HepG2 (cell line): ENCODE measurements around the gene GSPT1. TPM values are rescaled to one million over a fixed set of nuclear protein-coding genes. Genes with fewer than 3 reads are reported as not detected.

ENCODE experiments used
- ATAC-seq: fragments of 200-7000 bp; cut with Tn5 transposase; 3 replicates; pipeline ENCODE4 v1.9.1; 2020; ENCODE audit warnings: mild to moderate bottlenecking, moderate library complexity
- BruUV-seq: library from RNA; stranded (reverse); fragments of 400-500 nt; replicated peaks from 2 replicates; lab custom pipeline; 2021; lab: Mats Ljungman, UMichigan
- CTCF ChIA-PET: fragments of 300-600 bp; formaldehyde crosslinking; extraction: SDS; loops from one replicate; lab custom pipeline; 2021; ENCODE audit warnings: low total read pairs, inconsistent platforms, low intra/inter-chr PET ratio; lab: Yijun Ruan, JAX
- POLR2A ChIA-PET: fragments of 350-600 bp; sonication (Branson Sonifier 250); formaldehyde crosslinking; loops from one replicate; lab custom pipeline; 2020; ENCODE audit warnings: antibody characterized with exemption, inconsistent platforms; lab: Yijun Ruan, JAX
- DNase-seq: peaks from one replicate; pipeline ENCODE4 v3.0.0-alpha.2; 2015; ENCODE audit warnings: low spot score
- FAIRE-seq: peaks from 3 replicates; lab custom pipeline; 2011; peaks lifted over from hg19 to GRCh38; lab: Jason Lieb, UNC
- H2AFZ ChIP-seq: one replicate; pipeline ENCODE4 v1.6.1; 2011; ENCODE audit warnings: low read length, inconsistent platforms
- H3K27ac ChIP-seq: fragments of 300-600 bp; 3 replicates; pipeline ENCODE4 v1.8.0; 2011; ENCODE audit warnings: mixed run types, mild to moderate bottlenecking, mixed read lengths, low read length, inconsistent platforms; ENCODE audit not compliant: insufficient read depth; ENCODE audit errors: extremely low read length
- H3K27me3 ChIP-seq, 2 experiments: fragments of 200-600 bp in 1 of 2; 2 replicates in 1 of 2; 3 replicates in 1 of 2; pipeline versions ENCODE4 v1.6.0 to v1.8.0; 2011; ENCODE audit warnings: low read length in 2 of 2, mild to moderate bottlenecking in 2 of 2, moderate library complexity in 2 of 2, inconsistent platforms in 1 of 2; ENCODE audit not compliant: insufficient read depth in 2 of 2, control insufficient read depth in 1 of 2
- H3K36me3 ChIP-seq, 2 experiments: fragments of 200-600 bp in 1 of 2; replicated peaks in 1 of 2; 2 replicates in 1 of 2; 3 replicates in 1 of 2; pipeline versions ENCODE4 v1.5.1 to v1.8.0; 2011; ENCODE audit warnings: low read length in 2 of 2, inconsistent platforms in 1 of 2; ENCODE audit not compliant: insufficient read depth in 2 of 2, control insufficient read depth in 1 of 2
- H3K4me1 ChIP-seq: 2 replicates; pipeline ENCODE4 v1.5.1; 2012; ENCODE audit warnings: low read length, inconsistent platforms; ENCODE audit not compliant: insufficient read depth
- H3K4me2 ChIP-seq: 2 replicates; pipeline ENCODE4 v1.6.0; 2011; ENCODE audit warnings: low read depth, low read length, inconsistent platforms
- H3K4me3 ChIP-seq, 3 experiments: fragments of 200-600 bp in 1 of 3; sonication (generic), shearing (Covaris generic) in 1 of 3; replicated peaks in 1 of 3; 2 replicates each; pipeline ENCODE4 v1.5.1; 2011 to 2016; ENCODE audit warnings: low read length in 3 of 3, inconsistent platforms in 2 of 3, low read depth in 2 of 3, mild to moderate bottlenecking in 2 of 3, control low read depth in 1 of 3, mixed read lengths in 1 of 3; ENCODE audit not compliant: insufficient read depth in 1 of 3
- H3K79me2 ChIP-seq: one replicate; pipeline ENCODE4 v1.6.1; 2011; ENCODE audit warnings: low read length, inconsistent platforms; ENCODE audit not compliant: insufficient read depth
- H3K9ac ChIP-seq: 2 replicates; pipeline ENCODE4 v1.6.0; 2011; ENCODE audit warnings: mild to moderate bottlenecking, low read depth, low read length, inconsistent platforms; ENCODE audit not compliant: insufficient read depth
- H3K9me3 ChIP-seq: 2 replicates; pipeline ENCODE4 v1.5.1; 2012; ENCODE audit warnings: mild to moderate bottlenecking, low read length
- H4K20me1 ChIP-seq: 2 replicates; pipeline ENCODE4 v1.6.0; 2011; ENCODE audit warnings: inconsistent platforms, mild to moderate bottlenecking, low read length, moderate library complexity; ENCODE audit not compliant: insufficient read depth
- FOXP1 ChIP-seq, 2 experiments: fragments of 450-650 bp in 1 of 2; IDR thresholded peaks; 2 replicates each; pipeline ENCODE4 v1.6.1; 2017 to 2018; ENCODE audit warnings: antibody characterized with exemption in 1 of 2
- RNF2 ChIP-seq: fragments of 450-650 bp; conservative IDR thresholded peaks from 2 replicates; pipeline ENCODE4 v1.6.1; 2016; ENCODE audit warnings: low read depth
- SALL1 ChIP-seq: sonication (generic); formaldehyde crosslinking; IDR thresholded peaks from 2 replicates; pipeline ENCODE4 v1.8.0; 2022; ENCODE audit warnings: mild to moderate bottlenecking, missing genetic modification reagents
- ZNF124 ChIP-seq: sonication (generic); formaldehyde crosslinking; IDR thresholded peaks from 2 replicates; pipeline ENCODE4 v1.4.0; 2020; ENCODE audit warnings: missing genetic modification reagents
- ZNF20 ChIP-seq: sonication (generic); formaldehyde crosslinking; IDR thresholded peaks from 2 replicates; pipeline ENCODE4 v1.4.0; 2020; ENCODE audit warnings: mild to moderate bottlenecking, moderate library complexity, missing genetic modification reagents
- ZNF562 ChIP-seq: sonication (generic); formaldehyde crosslinking; IDR thresholded peaks from 2 replicates; pipeline ENCODE4 v1.8.0; 2022; ENCODE audit warnings: missing genetic modification reagents, borderline replicate concordance
- WGBS: methylation state at CpG from one replicate; pipeline ENCODE4 v1.1.6; 2017; ENCODE audit warnings: low lambda C conversion rate; 5-methylcytosine and 5-hydroxymethylcytosine counted together
- in situ Hi-C: cut with HindIII; loops from 2 replicates; pipeline ENCODE4 v1.10.0; 2017; ENCODE audit warnings: low pct_unique_long_range_greater_than_20kb; ENCODE audit not compliant: extremely low pct_ligation_motif_present
- intact Hi-C: fragments of 100-400 bp; cut with micrococcal nuclease; formaldehyde crosslinking; loops from one replicate; pipeline ENCODE4 v1.10.0; 2022; ENCODE audit not compliant: unreplicated experiment
- polyA plus RNA-seq, 8 experiments: library from polyadenylated mRNA; depleted of rRNA in 3 of 8; stranded (reverse) in 7 of 8; unstranded in 1 of 8; fragments of >200 nt; fragmentation: Illumina TruSeq in 4 of 8; extraction: Trizol in 4 of 8; gene quantifications; 2 replicates each; pipeline versions ENCODE4 v1.2.1 to v1.2.3, GENCODE V29; 2011 to 2016; ENCODE audit warnings: low read depth in 4 of 8, missing spikeins in 1 of 8, mixed read lengths in 1 of 8; ENCODE audit not compliant: insufficient read depth in 1 of 8
- total RNA-seq, 5 experiments: library from RNA; depleted of rRNA; stranded (reverse); fragments of >200 nt; fragmentation: Illumina TruSeq; extraction: Trizol; gene quantifications; 2 replicates each; pipeline ENCODE4 v1.2.3, GENCODE V29; 2016; ENCODE audit warnings: low read depth in 1 of 5

GSPT1 gene
- total and polyA plus RNA-seq, 2 of the 13 experiments (the other 11 are each of a cell fraction or from before 2014, with no cell fraction given), result 120 to 316 TPM

GRCh38 chr16:11915644-11916523 lies at the start of gene GSPT1 (continued):
- no peak; the same call in 1 of the 2 replicates for TF ChIP-seq ZNF20

DNA sequence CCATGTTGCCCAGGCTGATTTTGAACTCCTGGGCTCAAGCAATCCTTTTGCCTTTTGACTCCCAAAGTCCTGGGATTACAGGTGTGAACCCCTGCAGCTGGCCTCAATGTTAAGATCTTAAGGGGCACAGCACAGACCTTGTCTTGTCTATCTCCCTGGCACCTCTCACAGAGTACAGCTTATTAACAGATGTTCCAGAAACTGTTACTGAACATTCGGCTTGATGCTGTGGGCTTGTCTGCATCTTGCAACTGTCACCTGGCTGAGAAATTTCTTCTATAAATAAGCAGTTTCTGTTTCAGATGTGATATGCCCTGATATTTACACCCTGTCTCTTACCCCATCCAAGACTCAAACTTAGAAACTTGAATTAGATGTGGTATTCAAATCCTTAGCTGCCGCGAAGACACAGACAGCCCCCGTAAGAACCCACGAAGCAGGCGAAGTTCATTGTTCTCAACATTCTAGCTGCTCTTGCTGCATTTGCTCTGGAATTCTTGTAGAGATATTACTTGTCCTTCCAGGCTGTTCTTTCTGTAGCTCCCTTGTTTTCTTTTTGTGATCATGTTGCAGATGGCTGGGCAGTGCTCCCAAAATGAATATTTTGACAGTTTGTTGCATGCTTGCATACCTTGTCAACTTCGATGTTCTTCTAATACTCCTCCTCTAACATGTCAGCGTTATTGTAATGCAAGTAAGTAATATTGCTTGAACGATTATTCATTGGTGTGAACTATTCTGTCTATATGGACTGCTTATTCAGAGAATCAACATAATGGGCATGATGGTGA lies 49.2 kb upstream of the GSPT1 start, which contains the start of gene TNFRSF17:
Gene TNFRSF17, plus strand, starts transcription at position 450 of the 791 bp plus-strand sequence. Its CDS starts 115 bp downstream, at position 565.
- peak within 1 kb of the TSS; percentile 29 for H3K4me2 ChIP-seq
- ATAC-seq (0 out of 3 replicates have a peak, but pooled peaks have one; percentile 23), FAIRE-seq (no peak), DNase-seq (no peak)
- H3K4me3 ChIP-seq, result no peak within 1 kb of the TSS; a peak in 1 of 6 replicates
- CTCF ChIA-PET, result no interaction called here
- TF ChIP-seq RNF2 (0 out of 2 replicates have a peak, but pooled peaks have one; percentile 20), SALL1 (CRISPR knock-in tag) (no peak), ZNF562 (0 out of 2 replicates have a peak, but pooled peaks have one; percentile 16), FOXP1 (IDR thresholded peaks at IDR 0.05) (no peak), FOXP1 (CRISPR knock-in tag; IDR thresholded peaks at IDR 0.05) (no peak), ZNF124 (0 out of 2 replicates have a peak, but pooled peaks have one; percentile 35)
- WGBS, result 31% methylated on average over 9 of the region's 9 CpGs
- no peak within 1 kb of the TSS for H3K9ac ChIP-seq
- no peak within 1 kb of the TSS for H2AFZ ChIP-seq
- H4K20me1 ChIP-seq, result no peaks in the 10 kb centered on the region
- in situ Hi-C loops, result no loop called here
- H3K9me3 ChIP-seq, result no peaks in the 10 kb centered on the region
- POLR2A ChIA-PET, result interaction anchor here (3.6 kb wide), 1 partner anchor 12 kb away, joined by 17 read pairs; the partner anchor contains the start of gene SNX29
- H3K36me3 ChIP-seq, result no peaks in the 10 kb centered on the region
- peaks cover 34% of the 10 kb centered on the region for H3K4me1 ChIP-seq
- peaks cover 4 to 19% of the 10 kb centered on the region in 2 experiments; a peak in 4 of 5 replicates for H3K27me3 ChIP-seq
- H3K27ac ChIP-seq, result no peak within 1 kb of the TSS
- BruUV-seq, result no TSS peak
- intact Hi-C loops, result no loop called here
- no peaks in the 10 kb centered on the region for H3K79me2 ChIP-seq
